Activated CD8-positive, alpha-beta T cell treated with anti-CD3 and anti-CD28 coated beads for 36 hours (primary cell): ENCODE data around the gene EGFR. TPM values are rescaled to one million over a fixed set of nuclear protein-coding genes. Genes with fewer than 3 reads are reported as not detected.

Experiments
- ATAC-seq: fragments of 200-7000 bp; cut with Tn5 transposase; one replicate; pipeline ENCODE4 v1.10.0; 2021; ENCODE audit warnings: mild to moderate bottlenecking, moderate library complexity
- CTCF ChIA-PET: fragments of 350-600 bp; sonication (Branson Sonifier 250); formaldehyde crosslinking; loops from one replicate; lab custom pipeline; 2021; ENCODE audit warnings: antibody characterized with exemption; lab: Charles Lee
- POLR2A ChIA-PET: fragments of 350-600 bp; sonication (Branson Sonifier 250); formaldehyde crosslinking; loops from one replicate; lab custom pipeline; 2021; ENCODE audit warnings: antibody characterized with exemption; lab: Charles Lee
- DNase-seq: peaks from one replicate; pipeline ENCODE4 v3.0.0-alpha.2; 2020
- H3K27ac Mint-ChIP-seq: one replicate; pipeline ENCODE4 v1.8.0; 2021; ENCODE audit warnings: mild to moderate bottlenecking, mixed read lengths
- H3K27me3 Mint-ChIP-seq: one replicate; pipeline ENCODE4 v1.8.0; 2021; ENCODE audit warnings: mixed read lengths
- H3K36me3 Mint-ChIP-seq: one replicate; pipeline ENCODE4 v1.8.0; 2021; ENCODE audit warnings: low read depth, mixed read lengths
- H3K4me1 Mint-ChIP-seq: one replicate; pipeline ENCODE4 v1.8.0; 2021; ENCODE audit warnings: low read depth, mixed read lengths
- H3K4me3 Mint-ChIP-seq: one replicate; pipeline ENCODE4 v1.8.0; 2021; ENCODE audit warnings: mild to moderate bottlenecking, moderate library complexity, mixed read lengths
- H3K9me3 Mint-ChIP-seq: one replicate; pipeline ENCODE4 v1.8.0; 2021; ENCODE audit warnings: mixed read lengths
- intact Hi-C: fragments of 100-400 bp; cut with micrococcal nuclease; formaldehyde crosslinking; loops from one replicate; pipeline ENCODE4 v1.10.0; 2022
- total RNA-seq, 2 experiments: library from RNA; stranded (reverse); gene quantifications; one replicate each; pipeline ENCODE4 v1.2.3, GENCODE V29; 2021
- TF ChIP-seq, protein P1 (sequence below): fragments of 200-600 bp; IDR thresholded peaks from one replicate; pipeline ENCODE4 v1.8.0; 2022; ENCODE audit warnings: antibody characterized with exemption, mild to moderate bottlenecking

Gene EGFR
- total RNA-seq, 2 experiments from 2014 or later, result not detected

DNA sequence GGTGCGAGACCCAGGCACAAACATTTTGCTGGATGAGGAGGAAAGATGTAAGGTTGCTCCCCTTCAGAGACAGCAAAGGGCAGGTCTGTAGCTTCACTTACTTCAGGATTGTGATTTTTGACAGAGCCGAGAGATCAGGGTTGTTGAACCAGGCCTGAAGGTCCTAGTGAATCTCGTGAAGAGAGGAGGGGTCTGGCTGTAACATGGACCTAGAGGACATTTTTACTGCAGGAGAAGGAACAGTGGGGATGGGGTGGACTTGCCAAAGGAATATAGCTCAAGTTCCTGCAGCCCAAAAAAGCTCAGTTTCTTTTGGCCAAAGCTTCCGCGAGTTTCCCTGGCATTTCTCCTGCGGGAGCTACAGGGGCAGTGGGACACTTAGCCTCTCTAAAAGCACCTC is 976 bp upstream of the EGFR start:
- POLR2A ChIA-PET, result no interaction called here
- intact Hi-C loops, result no loop called here
- Mint-ChIP-seq H3K36me3 (no peaks in the 10 kb centered on the region), H3K9me3 (no peaks in the 10 kb centered on the region), H3K27ac (no peak overlapping the region), H3K4me1 (no peaks in the 10 kb centered on the region), H3K27me3 (peaks cover 38% of the 10 kb centered on the region), H3K4me3 (no peak overlapping the region)
- TF ChIP-seq, protein P1, sequence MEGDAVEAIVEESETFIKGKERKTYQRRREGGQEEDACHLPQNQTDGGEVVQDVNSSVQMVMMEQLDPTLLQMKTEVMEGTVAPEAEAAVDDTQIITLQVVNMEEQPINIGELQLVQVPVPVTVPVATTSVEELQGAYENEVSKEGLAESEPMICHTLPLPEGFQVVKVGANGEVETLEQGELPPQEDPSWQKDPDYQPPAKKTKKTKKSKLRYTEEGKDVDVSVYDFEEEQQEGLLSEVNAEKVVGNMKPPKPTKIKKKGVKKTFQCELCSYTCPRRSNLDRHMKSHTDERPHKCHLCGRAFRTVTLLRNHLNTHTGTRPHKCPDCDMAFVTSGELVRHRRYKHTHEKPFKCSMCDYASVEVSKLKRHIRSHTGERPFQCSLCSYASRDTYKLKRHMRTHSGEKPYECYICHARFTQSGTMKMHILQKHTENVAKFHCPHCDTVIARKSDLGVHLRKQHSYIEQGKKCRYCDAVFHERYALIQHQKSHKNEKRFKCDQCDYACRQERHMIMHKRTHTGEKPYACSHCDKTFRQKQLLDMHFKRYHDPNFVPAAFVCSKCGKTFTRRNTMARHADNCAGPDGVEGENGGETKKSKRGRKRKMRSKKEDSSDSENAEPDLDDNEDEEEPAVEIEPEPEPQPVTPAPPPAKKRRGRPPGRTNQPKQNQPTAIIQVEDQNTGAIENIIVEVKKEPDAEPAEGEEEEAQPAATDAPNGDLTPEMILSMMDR, result no peak
- CTCF ChIA-PET, result interaction anchor here (2.2 kb wide), 1 partner anchor 238 kb away, joined by 6 read pairs; no protein-coding TSS in a partner anchor
- ATAC-seq (no peak), DNase-seq (no peak)

DNA sequence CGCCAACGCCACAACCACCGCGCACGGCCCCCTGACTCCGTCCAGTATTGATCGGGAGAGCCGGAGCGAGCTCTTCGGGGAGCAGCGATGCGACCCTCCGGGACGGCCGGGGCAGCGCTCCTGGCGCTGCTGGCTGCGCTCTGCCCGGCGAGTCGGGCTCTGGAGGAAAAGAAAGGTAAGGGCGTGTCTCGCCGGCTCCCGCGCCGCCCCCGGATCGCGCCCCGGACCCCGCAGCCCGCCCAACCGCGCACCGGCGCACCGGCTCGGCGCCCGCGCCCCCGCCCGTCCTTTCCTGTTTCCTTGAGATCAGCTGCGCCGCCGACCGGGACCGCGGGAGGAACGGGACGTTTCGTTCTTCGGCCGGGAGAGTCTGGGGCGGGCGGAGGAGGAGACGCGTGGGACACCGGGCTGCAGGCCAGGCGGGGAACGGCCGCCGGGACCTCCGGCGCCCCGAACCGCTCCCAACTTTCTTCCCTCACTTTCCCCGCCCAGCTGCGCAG is 424 bp downstream of the EGFR start:
- ChIA-PET POLR2A (no interaction called here), CTCF (interaction anchor here (1.3 to 2.2 kb wide), 2 partner anchors 18 to 236 kb away, joined by 3 to 6 read pairs; no protein-coding TSS in a partner anchor)
- Mint-ChIP-seq H3K36me3 (no peaks in the 10 kb centered on the region), H3K27ac (no peak overlapping the region), H3K27me3 (peaks cover 41% of the 10 kb centered on the region), H3K4me1 (no peaks in the 10 kb centered on the region), H3K9me3 (no peaks in the 10 kb centered on the region), H3K4me3 (no peak overlapping the region)
- TF ChIP-seq, protein P1, result no peak
- intact Hi-C loops, result no loop called here
- DNase-seq, result no peak
- no peak for ATAC-seq

DNA sequence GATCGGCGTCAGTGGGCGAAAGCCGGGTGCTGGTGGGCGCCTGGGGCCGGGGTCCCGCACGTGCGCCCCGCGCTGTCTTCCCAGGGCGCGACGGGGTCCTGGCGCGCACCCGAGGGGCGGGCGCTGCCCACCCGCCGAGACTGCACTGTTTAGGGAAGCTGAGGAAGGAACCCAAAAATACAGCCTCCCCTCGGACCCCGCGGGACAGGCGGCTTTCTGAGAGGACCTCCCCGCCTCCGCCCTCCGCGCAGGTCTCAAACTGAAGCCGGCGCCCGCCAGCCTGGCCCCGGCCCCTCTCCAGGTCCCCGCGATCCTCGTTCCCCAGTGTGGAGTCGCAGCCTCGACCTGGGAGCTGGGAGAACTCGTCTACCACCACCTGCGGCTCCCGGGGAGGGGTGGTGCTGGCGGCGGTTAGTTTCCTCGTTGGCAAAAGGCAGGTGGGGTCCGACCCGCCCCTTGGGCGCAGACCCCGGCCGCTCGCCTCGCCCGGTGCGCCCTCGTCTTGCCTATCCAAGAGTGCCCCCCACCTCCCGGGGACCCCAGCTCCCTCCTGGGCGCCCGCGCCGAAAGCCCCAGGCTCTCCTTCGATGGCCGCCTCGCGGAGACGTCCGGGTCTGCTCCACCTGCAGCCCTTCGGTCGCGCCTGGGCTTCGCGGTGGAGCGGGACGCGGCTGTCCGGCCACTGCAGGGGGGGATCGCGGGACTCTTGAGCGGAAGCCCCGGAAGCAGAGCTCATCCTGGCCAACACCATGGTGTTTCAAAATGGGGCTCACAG is 1.1 kb downstream of the EGFR start:
- Mint-ChIP-seq H3K36me3 (no peaks in the 10 kb centered on the region), H3K4me3 (no peak overlapping the region), H3K27me3 (peaks cover 41% of the 10 kb centered on the region), H3K27ac (no peak overlapping the region), H3K4me1 (no peaks in the 10 kb centered on the region), H3K9me3 (no peaks in the 10 kb centered on the region)
- CTCF ChIA-PET, result interaction anchor here (0.7 to 2.2 kb wide), 3 partner anchors 17 to 236 kb away, joined by 3 to 6 read pairs (median 4); no protein-coding TSS in a partner anchor
- ATAC-seq (no peak), DNase-seq (no peak)
- TF ChIP-seq, protein P1, result no peak
- POLR2A ChIA-PET, result no interaction called here
- intact Hi-C loops, result no loop called here

DNA sequence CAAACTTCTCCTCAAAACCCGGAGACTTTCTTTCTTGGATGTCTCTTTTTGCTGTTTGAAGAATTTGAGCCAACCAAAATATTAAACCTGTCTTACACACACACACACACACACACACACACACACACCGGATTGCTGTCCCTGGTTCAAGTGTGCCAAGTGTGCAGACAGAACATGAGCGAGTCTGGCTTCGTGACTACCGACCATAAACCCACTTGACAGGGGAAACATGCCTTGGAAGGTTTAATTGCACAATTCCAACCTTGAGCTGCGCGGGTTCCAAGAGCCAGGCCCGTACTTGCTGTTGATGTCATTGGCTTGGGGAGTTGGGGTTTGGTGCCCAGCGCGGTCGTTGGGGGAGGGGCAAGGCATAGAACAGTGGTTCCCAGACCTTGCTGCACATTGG is 1.7 kb downstream of the EGFR start:
- Mint-ChIP-seq H3K27ac (no peak overlapping the region), H3K4me3 (no peak overlapping the region), H3K36me3 (no peaks in the 10 kb centered on the region), H3K4me1 (no peaks in the 10 kb centered on the region), H3K27me3 (peaks cover 44% of the 10 kb centered on the region), H3K9me3 (no peaks in the 10 kb centered on the region)
- TF ChIP-seq, protein P1, result no peak
- POLR2A ChIA-PET, result no interaction called here
- intact Hi-C loops, result no loop called here
- DNase-seq, result no peak
- CTCF ChIA-PET, result interaction anchor here (0.7 kb wide), 1 partner anchor 76 kb away, joined by 4 read pairs; no protein-coding TSS in a partner anchor
- ATAC-seq, result no peak

DNA sequence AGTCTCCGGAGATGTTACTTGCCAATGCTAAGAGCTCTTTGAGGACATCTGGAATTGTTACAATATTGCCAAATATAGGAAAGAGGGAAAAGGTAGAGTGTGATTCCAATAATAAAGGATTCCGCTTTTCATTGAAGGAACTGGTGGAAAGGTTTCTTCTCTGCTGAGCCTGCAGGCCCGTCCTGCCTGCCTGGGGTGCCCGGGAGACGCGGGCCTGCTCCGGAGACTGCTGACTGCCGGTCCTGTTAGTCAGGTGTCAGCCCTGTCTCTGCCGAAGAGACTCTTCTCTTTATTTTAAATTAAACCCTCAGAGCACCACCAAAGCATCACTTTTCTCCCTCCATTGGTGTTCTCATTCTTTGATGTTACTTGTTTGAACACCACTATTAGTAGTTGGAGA is 2.2 kb downstream of the EGFR start:
- DNase-seq, result no peak
- H3K9me3 Mint-ChIP-seq, result no peaks in the 10 kb centered on the region
- H3K36me3 Mint-ChIP-seq, result no peaks in the 10 kb centered on the region
- intact Hi-C loops, result no loop called here
- H3K27ac Mint-ChIP-seq, result no peak overlapping the region
- H3K4me1 Mint-ChIP-seq, result no peaks in the 10 kb centered on the region
- H3K4me3 Mint-ChIP-seq, result no peak overlapping the region
- peaks cover 42% of the 10 kb centered on the region for H3K27me3 Mint-ChIP-seq
- ATAC-seq, result no peak
- TF ChIP-seq, protein P1, result no peak
- POLR2A ChIA-PET, result no interaction called here
- CTCF ChIA-PET, result no interaction called here
